Measurements from ENCODE around the gene GDA. TPM values are rescaled to one million over a fixed set of nuclear protein-coding genes. Genes with fewer than 3 reads are reported as not detected.
"Not testable (repeated sequence)": the region's sequence is repeated elsewhere in the genome, so short reads cannot be mapped to it uniquely, and the experiment has no call there.

GDA gene
- total and polyA plus RNA-seq, 2 of the 4 experiments (the other 2 are of a cell fraction) = not detected

- H2BK5ac ChIP-seq (ENCODE audit: low read depth, low read length, poor library complexity, severe bottlenecking); H3K56ac ChIP-seq (ENCODE audit: extremely low read depth, insufficient read depth, low read length); H4K8ac ChIP-seq (ENCODE audit: low read depth in 2 of 2, low read length in 2 of 2); H3K4me3 ChIP-seq (ENCODE audit: insufficient read depth, low read depth, low read length); H3K9me3 ChIP-seq (ENCODE audit: control insufficient read depth, insufficient read depth, low read length); BruUV-seq (replicated peaks); H2AK9ac ChIP-seq (replicated peaks; ENCODE audit: low read depth, low read length, poor library complexity); H3K36me3 ChIP-seq (ENCODE audit: control insufficient read depth, insufficient read depth, low read length); H3K9ac ChIP-seq (ENCODE audit: low read depth, low read length); DNase-seq; H3K27ac ChIP-seq (ENCODE audit: insufficient read depth, low read length); H3K18ac ChIP-seq (ENCODE audit: low read depth, low read length); H3K4ac ChIP-seq (ENCODE audit: low read depth, low read length); H2BK20ac ChIP-seq (ENCODE audit: low read depth, low read length); H3K4me1 ChIP-seq (ENCODE audit: control insufficient read depth, insufficient read depth, low read length); H4K5ac ChIP-seq (ENCODE audit: low read depth, low read length); in situ Hi-C loops (cut with MboI; ENCODE audit: low sequenced_read_pairs); ATAC-seq (ENCODE audit: low read depth); H2AFZ ChIP-seq (replicated peaks; ENCODE audit: low read length, poor library complexity); H3K14ac ChIP-seq (replicated peaks; ENCODE audit: low read depth, low read length); H2BK120ac ChIP-seq (ENCODE audit: low read depth, low read length); H3K9me1 ChIP-seq (ENCODE audit: insufficient read depth, low read length); H4K91ac ChIP-seq (ENCODE audit: insufficient read depth, low read depth, low read length); POLR2A ChIA-PET (ENCODE audit: unreplicated experiment); dilution Hi-C loops (cut with HindIII; ENCODE audit: low sequenced_read_pairs, unreplicated experiment); H2BK15ac ChIP-seq (ENCODE audit: low read depth, low read length); intact Hi-C loops (cut with micrococcal nuclease); H3K4me2 ChIP-seq (ENCODE audit: low read depth, low read length); H3K23ac ChIP-seq (ENCODE audit: low read depth, low read length); H4K20me1 ChIP-seq (ENCODE audit: insufficient read depth, low read length); H2AK5ac ChIP-seq (ENCODE audit: low read depth, low read length); H3K79me1 ChIP-seq (ENCODE audit: low read depth in 1 of 2, low read length in 2 of 2); H3K27me3 ChIP-seq (ENCODE audit: control insufficient read depth, insufficient read depth, low read length): not testable (repeated sequence)
- no CpG with 5 or more reads among the region's 5 CpGs for WGBS, 2 experiments (ENCODE audit: extremely low coverage in 2 of 2, insufficient read length in 1 of 2)
- CTCF ChIA-PET = interaction anchor here (1.1 to 1.8 kb wide), 3 partner anchors 51 to 530 kb away, joined by 3 to 10 read pairs (median 3); no protein-coding TSS in a partner anchor
These were observed 142.3 kb downstream of the GDA start for GRCh38 chr9:72291576-72291975.
